Activated naive CD4-positive, alpha-beta T cell (primary cell): ENCODE data around the gene TEX2.
"Not testable (repeated sequence)": the region's sequence is repeated elsewhere in the genome, so short reads cannot be mapped to it uniquely, and the experiment has no call there.

Experiments
- DNase-seq, 4 experiments: peaks; one replicate each; lab custom pipeline; 2025; lab: John Stamatoyannopoulos, UW

TEX2 gene

DNA sequence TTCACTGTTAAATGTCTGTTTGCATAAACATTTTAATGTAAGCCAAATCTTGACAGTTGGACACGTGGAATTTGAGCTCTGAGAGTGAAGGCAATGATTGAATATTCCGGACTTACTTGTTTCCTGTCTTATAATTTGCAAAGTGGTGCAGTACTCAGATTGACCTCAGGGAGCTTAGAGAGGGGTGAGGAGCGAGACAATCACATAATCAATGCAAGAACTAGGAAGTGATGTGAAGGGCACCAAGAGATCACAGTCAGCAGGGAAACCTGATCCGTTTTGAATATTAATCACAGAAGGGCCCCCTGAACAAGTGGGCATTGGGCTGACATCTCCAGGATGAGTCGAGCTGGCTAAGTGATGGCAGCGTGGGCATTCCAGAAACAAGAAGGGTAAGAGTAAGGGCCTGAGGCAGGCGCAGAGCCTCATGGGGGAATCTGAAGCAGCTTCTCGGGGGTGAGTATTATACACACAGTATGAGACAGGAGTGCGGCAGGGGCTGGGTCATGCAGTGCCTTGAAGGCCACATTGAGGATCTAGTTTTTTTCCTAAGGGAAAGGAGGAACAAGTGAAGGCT lies 26.1 kb downstream of the TEX2 start:
- DNase-seq, result no peak

DNA sequence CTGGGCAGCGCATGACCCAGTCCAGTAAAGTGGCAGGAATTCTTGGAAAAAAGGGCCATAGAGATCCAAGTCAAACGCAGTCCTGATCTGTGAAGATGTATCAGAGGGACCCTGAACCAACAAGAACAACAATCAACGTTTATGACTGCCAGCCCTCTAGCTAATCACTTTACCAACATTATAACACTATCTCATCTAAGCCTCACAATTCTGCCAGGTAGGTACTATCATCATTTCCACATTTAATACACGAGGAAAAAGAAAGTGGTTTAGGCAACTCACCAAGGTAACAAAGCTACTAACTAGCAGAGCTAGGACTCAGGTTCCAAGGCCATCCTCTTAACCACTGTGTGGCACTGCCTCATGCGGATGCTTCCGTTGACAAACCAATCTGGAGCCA lies 28.1 kb downstream of the TEX2 start:
- DNase-seq, result no peak

DNA sequence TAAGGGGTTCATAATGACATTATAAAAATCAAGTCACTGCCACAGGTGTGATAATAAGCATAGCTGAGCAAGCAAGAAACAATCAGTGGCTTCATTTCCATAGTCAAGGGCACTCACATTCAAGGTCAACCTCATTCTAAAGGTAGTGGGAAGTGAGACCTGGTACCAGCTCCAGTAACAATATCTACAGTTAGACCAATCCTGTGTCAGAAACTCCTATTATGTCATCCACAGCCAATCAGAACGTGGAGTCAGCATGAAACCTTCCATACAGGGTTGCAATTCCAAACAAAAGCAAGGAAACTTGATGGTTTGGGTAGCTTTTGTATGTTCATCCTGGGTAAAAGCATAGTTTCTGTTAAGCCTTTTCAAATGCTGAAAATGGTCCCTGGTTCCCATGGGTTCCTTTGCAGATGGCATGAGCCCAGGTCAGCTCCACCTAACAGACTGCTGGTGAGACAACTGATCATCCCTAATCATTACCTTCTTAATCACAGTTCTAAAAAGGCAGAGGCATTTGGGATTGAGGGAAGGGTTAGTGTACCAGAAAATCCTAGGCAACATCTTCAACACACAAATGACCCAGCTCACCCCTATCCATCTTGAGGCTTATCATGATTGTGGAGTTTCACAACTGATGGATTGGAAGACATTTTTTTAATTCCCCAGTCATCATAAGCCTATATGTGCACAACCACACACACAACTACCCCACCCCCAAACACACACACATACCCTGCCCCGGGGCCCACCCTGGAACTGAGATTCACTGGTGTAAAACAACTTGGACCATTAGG lies 30.4 kb downstream of the TEX2 start:
- no peak for DNase-seq

- DNase-seq, result no peak
These were observed 31.4 kb downstream of the TEX2 start for GRCh38 chr17:64231567-64232141.

- DNase-seq, result no peak
These were observed 32.2 kb downstream of the TEX2 start for GRCh38 chr17:64230791-64231408.

DNA sequence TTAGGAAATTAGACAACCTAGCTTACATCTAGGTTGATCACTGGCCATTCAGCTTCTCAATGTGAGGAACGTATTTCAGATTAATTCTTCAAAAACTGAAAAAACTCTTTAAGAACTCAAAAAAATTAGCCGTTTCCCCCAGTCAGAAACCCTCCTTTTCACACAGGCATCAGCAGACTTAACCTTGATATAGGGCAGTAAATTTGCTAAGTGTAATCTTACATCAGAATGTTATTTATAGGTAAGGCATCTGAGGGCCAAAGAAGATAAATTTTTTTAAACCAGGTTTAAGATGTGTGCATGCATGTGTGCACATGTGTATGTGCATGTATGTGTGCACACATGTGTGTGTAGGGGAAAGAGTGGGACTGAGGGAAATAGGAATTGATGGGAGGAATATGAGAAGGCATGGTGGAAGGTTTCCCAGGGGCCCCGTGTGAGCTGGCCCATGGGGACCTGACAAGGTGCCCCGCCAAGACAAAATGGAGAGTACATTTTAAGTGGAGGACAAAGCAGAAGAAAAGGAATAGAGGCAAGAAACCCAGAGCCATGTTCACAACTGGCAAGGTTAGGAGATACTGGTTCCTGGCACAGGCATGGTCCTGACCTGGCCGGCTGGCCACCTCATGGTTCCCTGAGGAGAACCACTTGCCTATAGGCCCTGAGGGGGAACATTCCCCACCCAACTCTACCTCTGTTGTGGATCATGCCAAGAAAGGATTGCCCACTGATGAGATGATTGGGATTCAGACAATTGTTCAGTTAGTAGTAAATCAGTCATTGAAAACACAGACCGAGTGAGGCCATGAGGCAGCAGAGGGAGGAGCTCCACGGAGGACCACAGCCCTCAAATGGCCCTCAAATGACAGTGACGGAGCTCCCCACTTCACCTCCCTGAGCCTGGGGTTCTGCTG lies 33.0 kb downstream of the TEX2 start:
- DNase-seq, result no peak

DNA sequence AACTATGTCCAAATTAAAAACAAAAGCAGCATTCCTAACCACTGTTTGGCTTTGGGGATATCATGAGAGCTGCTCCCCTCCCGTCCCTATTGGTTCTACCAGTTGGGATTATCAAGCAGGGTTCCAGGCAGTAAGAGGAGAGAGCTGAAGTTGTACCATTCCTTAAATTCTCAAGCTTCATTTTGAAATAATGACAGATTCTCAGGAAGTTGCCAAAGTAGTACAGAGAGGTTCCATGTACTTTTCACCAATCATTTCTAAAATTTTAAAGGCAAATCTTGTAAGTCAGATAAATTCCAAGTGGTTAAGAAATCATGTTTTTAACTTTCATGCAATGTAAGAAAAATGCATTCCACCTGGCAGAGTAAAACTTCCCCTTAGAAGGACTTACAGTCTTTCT lies 36.9 kb downstream of the TEX2 start:
- DNase-seq, result no peak

GRCh38 chr17:64225410-64225809 lies 37.6 kb downstream of the TEX2 start:
- no peak for DNase-seq

GRCh38 chr17:64223931-64224629 lies 39.0 kb downstream of the TEX2 start:
- no peak for DNase-seq

GRCh38 chr17:64223283-64223682 lies 39.8 kb downstream of the TEX2 start:
- no peak for DNase-seq

- no peak for DNase-seq
These were observed 41.4 kb downstream of the TEX2 start for GRCh38 chr17:64221679-64222078.

GRCh38 chr17:64220604-64221003 lies 42.5 kb downstream of the TEX2 start:
- DNase-seq, result not testable (repeated sequence)

- no peak for DNase-seq
These were observed 43.5 kb downstream of the TEX2 start for GRCh38 chr17:64219571-64219970.

DNA sequence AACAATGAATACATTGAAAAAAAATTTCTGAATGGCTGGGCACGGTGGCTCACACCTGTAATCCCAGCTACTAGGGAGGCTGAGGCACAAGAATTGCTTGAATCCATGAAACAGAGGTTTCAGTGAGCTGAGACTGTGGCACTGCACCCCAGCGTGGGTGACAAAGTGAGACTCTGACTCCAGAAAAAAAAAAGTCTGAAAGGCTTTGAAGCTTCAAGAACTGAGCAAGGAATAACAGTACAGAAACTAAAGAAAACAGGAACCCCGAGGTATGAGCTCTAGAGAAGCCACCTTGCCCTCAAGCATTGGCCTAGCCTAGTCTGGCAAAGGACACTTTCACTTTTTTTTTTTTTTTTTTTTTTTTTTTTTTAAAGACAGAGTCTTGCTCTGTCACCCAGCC lies 45.0 kb downstream of the TEX2 start:
- no peak for DNase-seq

GRCh38 chr17:64217249-64217691 lies 45.8 kb downstream of the TEX2 start:
- no peak for DNase-seq

GRCh38 chr17:64216338-64217248 lies 46.5 kb downstream of the TEX2 start:
- no peak for DNase-seq

DNA sequence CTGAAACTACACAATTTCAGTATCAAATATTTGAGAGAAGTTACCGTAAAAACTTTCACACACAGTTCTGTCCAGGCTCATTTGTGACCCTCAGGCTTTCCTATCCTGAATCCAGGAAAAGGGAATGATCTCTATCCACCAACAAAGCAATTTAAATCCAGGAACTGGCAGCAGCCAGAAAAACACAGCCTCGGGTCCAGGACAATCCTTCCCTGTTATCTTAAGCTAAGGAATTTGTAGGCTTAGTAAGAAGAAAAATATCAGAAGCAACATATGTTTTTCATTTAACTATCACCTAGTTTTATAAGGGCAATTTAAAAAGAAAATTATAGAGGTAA lies 47.1 kb downstream of the TEX2 start:
- no peak for DNase-seq

- DNase-seq, result no peak
These were observed 48.1 kb downstream of the TEX2 start for GRCh38 chr17:64214950-64215349.

- DNase-seq, result no peak
These were observed 48.9 kb downstream of the TEX2 start for GRCh38 chr17:64213995-64214811.
